ENCODE measurements around the gene ACSS1.

ACSS1 gene

DNA sequence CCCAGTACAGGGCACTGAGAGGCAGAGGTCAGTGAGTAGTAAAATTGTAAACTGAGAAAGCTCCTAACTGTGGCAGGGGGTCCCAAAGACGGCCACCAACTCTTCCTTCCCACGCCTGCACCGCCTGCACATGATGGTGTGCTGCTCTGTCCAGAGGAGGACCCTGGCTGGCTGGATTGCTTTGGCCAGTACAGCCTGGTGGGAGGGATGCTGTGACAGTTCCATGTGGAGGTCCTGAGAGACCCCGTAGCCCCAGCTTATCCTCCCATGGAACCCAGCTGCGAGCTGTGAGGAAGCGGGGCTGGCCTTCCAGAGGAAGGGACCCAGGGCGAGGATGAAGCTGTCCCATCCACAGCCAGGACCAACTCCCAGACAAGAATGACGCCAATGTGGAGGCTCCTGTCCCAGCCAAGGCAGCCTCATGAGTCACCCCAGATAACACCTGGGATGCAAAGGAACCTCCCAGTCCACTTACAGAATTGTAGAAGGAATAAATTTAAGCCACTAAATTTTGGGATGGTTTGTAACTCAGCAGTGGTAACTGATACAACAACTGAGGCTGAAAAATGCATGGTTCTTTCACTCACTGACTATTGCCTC lies 2.0 kb upstream of the ACSS1 start:
- H3K4me3 ChIP-seq (replicated peaks in 1 of 2; ENCODE audit: low read depth in 2 of 2, low read length in 2 of 2), result no peak overlapping the region
- DNase-seq (ENCODE audit: low read depth in 2 of 2), result no peak
- TF ChIP-seq, protein P1, sequence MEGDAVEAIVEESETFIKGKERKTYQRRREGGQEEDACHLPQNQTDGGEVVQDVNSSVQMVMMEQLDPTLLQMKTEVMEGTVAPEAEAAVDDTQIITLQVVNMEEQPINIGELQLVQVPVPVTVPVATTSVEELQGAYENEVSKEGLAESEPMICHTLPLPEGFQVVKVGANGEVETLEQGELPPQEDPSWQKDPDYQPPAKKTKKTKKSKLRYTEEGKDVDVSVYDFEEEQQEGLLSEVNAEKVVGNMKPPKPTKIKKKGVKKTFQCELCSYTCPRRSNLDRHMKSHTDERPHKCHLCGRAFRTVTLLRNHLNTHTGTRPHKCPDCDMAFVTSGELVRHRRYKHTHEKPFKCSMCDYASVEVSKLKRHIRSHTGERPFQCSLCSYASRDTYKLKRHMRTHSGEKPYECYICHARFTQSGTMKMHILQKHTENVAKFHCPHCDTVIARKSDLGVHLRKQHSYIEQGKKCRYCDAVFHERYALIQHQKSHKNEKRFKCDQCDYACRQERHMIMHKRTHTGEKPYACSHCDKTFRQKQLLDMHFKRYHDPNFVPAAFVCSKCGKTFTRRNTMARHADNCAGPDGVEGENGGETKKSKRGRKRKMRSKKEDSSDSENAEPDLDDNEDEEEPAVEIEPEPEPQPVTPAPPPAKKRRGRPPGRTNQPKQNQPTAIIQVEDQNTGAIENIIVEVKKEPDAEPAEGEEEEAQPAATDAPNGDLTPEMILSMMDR (IDR thresholded peaks at IDR 0.05; ENCODE audit: low read depth, low read length), result no peak

- TF ChIP-seq, protein P1 (IDR thresholded peaks at IDR 0.05; ENCODE audit: low read depth, low read length), result no peak
- DNase-seq (ENCODE audit: low read depth in 2 of 2), result peak in 1 of 2 donors; percentile 43
- peak overlapping the region; percentile 61 to 72 for H3K4me3 ChIP-seq (replicated peaks in 1 of 2; ENCODE audit: low read depth in 2 of 2, low read length in 2 of 2)
Observed at GRCh38 chr20:25058847-25059810, 1.2 kb upstream of the ACSS1 start.

DNA sequence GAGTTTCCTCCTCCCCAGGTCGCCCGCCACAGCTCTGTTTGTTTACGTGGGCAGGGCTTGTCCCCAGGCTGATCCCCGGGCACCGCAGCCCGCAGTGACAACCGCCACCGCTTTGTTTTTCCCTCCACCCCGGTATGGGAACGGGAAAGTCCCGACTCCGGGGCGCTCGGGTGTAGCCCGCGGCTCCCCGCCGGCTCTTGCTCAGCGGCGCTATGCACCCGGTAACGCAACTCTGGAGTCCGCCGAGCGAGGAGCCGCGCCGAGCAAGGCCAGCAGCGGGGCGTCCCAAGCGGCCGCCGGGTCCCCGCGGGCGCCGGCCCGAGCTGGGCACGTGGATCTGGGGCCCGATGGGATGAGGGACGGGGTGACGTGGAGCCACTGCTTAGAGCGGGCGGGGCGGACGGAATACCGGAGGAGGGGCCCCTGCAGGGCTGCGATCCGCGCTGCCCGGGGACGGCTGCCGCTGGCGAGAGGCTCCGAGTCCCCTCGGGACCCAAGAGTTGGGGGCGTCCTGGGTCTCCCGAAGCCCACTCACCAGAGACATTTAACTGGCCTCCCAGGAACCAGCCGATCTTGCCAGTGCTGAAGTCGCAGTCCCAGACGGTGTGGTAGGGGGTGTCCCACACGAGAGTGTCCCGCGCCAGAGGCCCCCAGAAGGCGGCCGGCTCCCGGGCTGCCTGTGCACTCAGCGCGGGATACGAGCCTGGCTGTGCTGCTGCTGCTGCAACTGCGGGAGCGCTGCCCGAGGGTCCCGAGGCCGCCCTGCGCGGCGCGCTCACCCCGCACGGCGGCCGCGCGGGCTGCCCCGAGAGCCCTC lies 497 bp downstream of the ACSS1 start:
- peak; percentile 40 to 62 for DNase-seq (ENCODE audit: low read depth in 2 of 2)
- TF ChIP-seq, protein P1 (IDR thresholded peaks at IDR 0.05; ENCODE audit: low read depth, low read length), result no peak

DNA sequence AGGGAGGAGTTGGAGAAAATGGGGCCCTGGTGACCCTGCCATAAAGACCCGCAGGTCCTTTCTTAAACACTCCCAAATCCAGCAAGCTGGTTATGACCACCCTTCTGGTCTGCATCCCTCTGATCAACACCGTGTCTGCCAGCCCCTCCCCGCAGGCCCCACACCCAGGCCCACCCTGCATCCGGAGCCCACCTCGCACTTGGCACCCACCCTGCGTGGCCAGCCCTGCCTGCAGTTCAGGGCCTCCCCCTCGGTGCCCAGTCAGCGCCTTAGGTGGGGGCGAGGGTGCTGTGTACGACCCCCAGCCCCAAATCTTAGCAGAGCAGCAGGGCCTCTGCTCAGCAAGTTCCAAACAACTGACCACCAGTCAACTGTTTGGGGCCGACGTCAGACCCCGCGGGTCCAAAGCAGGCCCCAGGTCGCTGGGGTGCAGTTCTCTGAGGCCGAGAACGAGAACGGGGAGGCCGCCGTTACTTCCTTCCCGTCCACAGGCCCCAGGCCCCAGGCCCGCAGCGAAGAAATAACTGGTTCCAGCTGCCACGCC lies 1.2 kb downstream of the ACSS1 start:
- DNase-seq (ENCODE audit: low read depth in 2 of 2), result no peak
- H3K4me3 ChIP-seq (replicated peaks in 1 of 2; ENCODE audit: low read depth in 2 of 2, low read length in 2 of 2), result peak overlapping the region; percentile 61 to 72
- TF ChIP-seq, protein P1 (IDR thresholded peaks at IDR 0.05; ENCODE audit: low read depth, low read length), result no peak

More for the DNA sequence above, 497 bp downstream of the ACSS1 start:
- peak overlapping the region; percentile 61 to 72 for H3K4me3 ChIP-seq (replicated peaks in 1 of 2; ENCODE audit: low read depth in 2 of 2, low read length in 2 of 2)

DNA sequence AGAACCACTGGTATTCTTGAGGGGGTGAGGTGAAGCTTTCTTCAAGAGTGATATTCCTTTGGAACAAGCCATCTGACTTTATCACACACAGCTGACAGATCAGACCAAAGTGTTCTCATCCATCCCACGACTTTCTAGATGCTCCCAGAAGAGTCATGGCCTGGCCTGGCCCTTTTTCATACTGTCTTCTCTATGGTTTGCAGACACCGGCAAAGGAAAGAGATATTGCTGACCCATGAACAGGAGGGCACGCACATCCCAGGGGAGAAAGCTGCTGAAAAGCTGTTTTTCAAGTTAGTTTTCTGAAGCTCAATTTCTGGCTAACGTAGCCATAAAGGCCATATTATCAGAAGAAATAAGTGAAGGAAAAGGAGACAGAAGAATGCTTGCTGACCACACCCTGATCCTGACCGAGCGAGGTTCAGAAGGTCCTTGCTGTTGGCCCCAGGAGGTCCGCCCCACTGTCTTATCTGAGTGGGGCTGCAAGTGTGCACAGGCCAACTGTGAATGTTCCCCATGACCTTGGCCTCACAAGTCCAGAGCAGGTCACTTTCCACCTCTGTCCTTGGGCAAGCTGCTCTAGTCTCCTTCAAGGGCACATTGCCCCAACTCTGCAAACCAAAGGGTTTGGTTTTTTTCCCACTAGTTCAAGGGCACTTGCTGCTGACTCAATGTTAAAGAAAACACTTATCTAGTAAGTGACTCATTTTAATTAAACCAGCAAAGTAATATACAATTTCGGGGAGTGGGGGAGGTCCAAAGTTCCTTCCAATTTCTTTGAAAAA lies 2.0 kb downstream of the ACSS1 start:
- DNase-seq (ENCODE audit: low read depth in 2 of 2), result no peak
- H3K4me3 ChIP-seq (replicated peaks in 1 of 2; ENCODE audit: low read depth in 2 of 2, low read length in 2 of 2), result peak overlapping the region in 1 of 2 donors; percentile 72
- TF ChIP-seq, protein P1 (IDR thresholded peaks at IDR 0.05; ENCODE audit: low read depth, low read length), result no peak

Data from cardiac fibroblast (primary cell).